Stimulated activated naive CD4-positive, alpha-beta T cell treated with Interleukin-2 at 50 U/mL for 16 hours (primary cell): ENCODE results near the gene LIG1.
"Not testable (repeated sequence)": the region's sequence is repeated elsewhere in the genome, so short reads cannot be mapped to it uniquely, and the experiment has no call there.

Experiments used
- DNase-seq: peaks from one replicate; lab custom pipeline; 2025; lab: John Stamatoyannopoulos, UW

The LIG1 gene

DNA sequence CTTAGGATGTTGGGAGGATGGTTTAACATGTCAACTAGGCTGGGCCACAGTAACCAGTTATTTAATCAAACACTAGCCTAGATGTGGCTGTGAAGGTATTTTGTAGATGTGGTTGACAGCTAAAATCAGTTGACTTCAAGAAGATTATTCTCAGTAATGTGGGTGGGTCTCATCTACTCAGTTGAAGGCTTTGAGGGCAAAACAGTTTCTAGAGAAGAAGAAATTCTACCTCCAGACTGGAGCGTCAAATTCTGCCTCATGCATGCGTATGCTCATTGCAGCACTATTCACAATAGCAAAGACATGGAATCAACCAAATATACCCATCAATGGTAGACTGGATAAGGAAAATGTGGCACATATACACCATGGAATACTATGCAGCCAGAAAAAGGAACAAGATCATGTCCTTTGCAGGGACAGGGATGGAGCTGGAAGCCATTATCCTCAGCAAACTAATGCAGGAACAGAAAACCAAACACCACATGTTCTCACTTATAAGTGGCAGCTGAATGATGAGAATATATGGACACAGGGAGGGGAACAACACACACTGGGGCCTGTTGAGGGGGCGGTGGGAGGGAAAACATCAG, 99.9 kb downstream of the LIG1 start:
- DNase-seq: not testable (repeated sequence)

DNA sequence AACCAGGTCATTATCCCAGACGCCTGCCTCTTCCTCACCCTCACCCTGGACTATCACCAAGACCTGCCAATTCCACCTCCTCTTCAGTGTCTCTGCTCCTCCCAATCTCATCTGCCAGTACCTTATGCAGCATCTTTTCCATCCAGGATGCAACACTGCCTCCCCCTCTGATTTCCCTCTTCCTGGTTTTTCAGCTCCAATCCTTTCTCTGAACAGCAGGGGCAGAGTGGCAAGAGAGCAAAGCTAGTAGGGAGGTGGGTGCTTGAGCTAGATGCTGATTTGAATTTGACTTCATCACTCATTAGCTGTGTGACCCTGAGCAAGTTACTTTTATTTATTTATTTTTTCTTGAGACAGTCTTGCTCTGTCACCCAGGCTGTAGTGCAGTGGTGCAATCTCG, 100.7 kb downstream of the LIG1 start:
- no peak for DNase-seq
